SU-DHL-6 (cell line): ENCODE measurements around the gene SPTLC1.

ENCODE experiments used
- H2AFZ ChIP-seq: fragments of 200-600 bp; sonication (generic); 2 replicates; pipeline ENCODE4 v1.6.1; 2014; ENCODE audit warnings: low read depth, mild to moderate bottlenecking, moderate library complexity, mixed read lengths, antibody characterized with exemption, low read length; ENCODE audit not compliant: severe bottlenecking
- H3F3A ChIP-seq: fragments of 200-600 bp; shearing (Covaris generic); 2 replicates; pipeline ENCODE4 v1.6.0; 2016; ENCODE audit warnings: antibody characterized with exemption, mild to moderate bottlenecking; ENCODE audit not compliant: insufficient read depth
- H3K27ac ChIP-seq: fragments of 200-600 bp; sonication (generic); 2 replicates; pipeline ENCODE4 v1.5.1; 2016; ENCODE audit warnings: low read depth, mild to moderate bottlenecking, low read length, moderate library complexity, mixed read lengths
- H3K27me3 ChIP-seq: fragments of 200-600 bp; sonication (generic), shearing (Covaris generic); 2 replicates; pipeline ENCODE4 v1.6.0; 2014; ENCODE audit warnings: mild to moderate bottlenecking, low read length
- H3K36me3 ChIP-seq: fragments of 200-600 bp; sonication (generic); 2 replicates; pipeline ENCODE4 v1.6.1; 2014; ENCODE audit warnings: mild to moderate bottlenecking, low read length, mixed read lengths
- H3K4me2 ChIP-seq: fragments of 300-600, 200-600 bp; shearing (Covaris generic), sonication (generic); 2 replicates; pipeline ENCODE4 v1.6.0; 2014; ENCODE audit warnings: low read length, low read depth, mild to moderate bottlenecking; ENCODE audit not compliant: poor library complexity, severe bottlenecking
- H3K4me3 ChIP-seq: fragments of 200-600 bp; sonication (generic); 2 replicates; pipeline ENCODE4 v1.5.1; 2014; ENCODE audit warnings: antibody characterized with exemption, low read length, mild to moderate bottlenecking, mixed read lengths; ENCODE audit not compliant: insufficient read depth, poor library complexity, severe bottlenecking
- H3K79me2 ChIP-seq: fragments of 200-600 bp; sonication (generic); 2 replicates; pipeline ENCODE4 v1.6.1; 2014; ENCODE audit warnings: mild to moderate bottlenecking, low read length, moderate library complexity; ENCODE audit not compliant: insufficient read depth
- H3K9ac ChIP-seq: fragments of 200-600 bp; sonication (generic); 2 replicates; pipeline ENCODE4 v1.7.0; 2014; ENCODE audit warnings: mild to moderate bottlenecking, low read length
- H3K9me2 ChIP-seq: fragments of 200-600 bp; sonication (generic); replicated peaks from 2 replicates; pipeline ENCODE4 v1.6.1; 2014; ENCODE audit warnings: low read length; ENCODE audit not compliant: insufficient read depth
- H3K9me3 ChIP-seq: fragments of 200-600 bp; sonication (generic); 2 replicates; pipeline ENCODE4 v1.6.1; 2014; ENCODE audit warnings: low read length, mixed read lengths; ENCODE audit not compliant: insufficient read depth
- H4K20me1 ChIP-seq: fragments of 200-600 bp; sonication (generic); 2 replicates; pipeline ENCODE4 v1.6.1; 2014; ENCODE audit warnings: low read depth, mild to moderate bottlenecking, antibody characterized with exemption, low read length, moderate library complexity, mixed read lengths
- CTCF ChIP-seq: fragments of 200-600 bp; sonication (generic); IDR thresholded peaks from one replicate; pipeline ENCODE4 v1.5.1; 2017; ENCODE audit warnings: antibody characterized with exemption, mild to moderate bottlenecking, low read length, moderate library complexity; ENCODE audit not compliant: insufficient read depth, poor library complexity, severe bottlenecking
- EZH2phosphoT487 ChIP-seq: fragments of 200-600 bp; sonication (generic), shearing (Covaris generic); conservative IDR thresholded peaks from 2 replicates; pipeline ENCODE4 v1.6.1; 2018; ENCODE audit warnings: mild to moderate bottlenecking, antibody characterized with exemption, low read length, moderate library complexity, mixed read lengths

Gene SPTLC1

GRCh38 chr9:92036756-92037155 lies 78.5 kb downstream of the SPTLC1 start:
- H3K9me3 ChIP-seq: peaks cover under 1% of the 10 kb centered on the region; the same call in 1 of the 2 replicates
- no peak overlapping the region for H3K27ac ChIP-seq
- H3K9me2 ChIP-seq: no peaks in the 10 kb centered on the region
- no peak overlapping the region for H3K4me2 ChIP-seq
- no peaks in the 10 kb centered on the region for H3F3A ChIP-seq
- TF ChIP-seq EZH2phosphoT487 (no peak), CTCF (no peak)
- H2AFZ ChIP-seq: no peak overlapping the region
- H3K27me3 ChIP-seq: no peaks in the 10 kb centered on the region
- no peaks in the 10 kb centered on the region for H4K20me1 ChIP-seq
- H3K4me3 ChIP-seq: no peak overlapping the region
- H3K36me3 ChIP-seq: peaks cover 4% of the 10 kb centered on the region
- H3K9ac ChIP-seq: no peak overlapping the region
- no peaks in the 10 kb centered on the region for H3K79me2 ChIP-seq

DNA sequence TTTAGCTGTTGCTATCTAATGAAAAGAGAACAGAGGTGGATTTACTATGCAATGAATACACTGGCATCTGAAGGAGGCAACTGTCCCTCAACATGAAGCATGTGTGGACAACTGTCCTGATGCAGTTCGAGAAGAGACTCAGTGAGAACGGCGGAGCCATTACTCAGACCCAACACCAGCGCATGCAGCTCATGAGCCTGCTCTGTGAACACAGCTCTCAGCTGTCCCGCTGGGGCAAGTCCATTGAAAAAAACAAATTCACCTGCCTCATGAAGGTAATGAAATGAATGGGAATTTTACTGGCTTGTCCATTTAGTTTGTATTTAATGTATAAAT lies 78.8 kb downstream of the SPTLC1 start:
- no peak overlapping the region for H3K4me2 ChIP-seq

DNA sequence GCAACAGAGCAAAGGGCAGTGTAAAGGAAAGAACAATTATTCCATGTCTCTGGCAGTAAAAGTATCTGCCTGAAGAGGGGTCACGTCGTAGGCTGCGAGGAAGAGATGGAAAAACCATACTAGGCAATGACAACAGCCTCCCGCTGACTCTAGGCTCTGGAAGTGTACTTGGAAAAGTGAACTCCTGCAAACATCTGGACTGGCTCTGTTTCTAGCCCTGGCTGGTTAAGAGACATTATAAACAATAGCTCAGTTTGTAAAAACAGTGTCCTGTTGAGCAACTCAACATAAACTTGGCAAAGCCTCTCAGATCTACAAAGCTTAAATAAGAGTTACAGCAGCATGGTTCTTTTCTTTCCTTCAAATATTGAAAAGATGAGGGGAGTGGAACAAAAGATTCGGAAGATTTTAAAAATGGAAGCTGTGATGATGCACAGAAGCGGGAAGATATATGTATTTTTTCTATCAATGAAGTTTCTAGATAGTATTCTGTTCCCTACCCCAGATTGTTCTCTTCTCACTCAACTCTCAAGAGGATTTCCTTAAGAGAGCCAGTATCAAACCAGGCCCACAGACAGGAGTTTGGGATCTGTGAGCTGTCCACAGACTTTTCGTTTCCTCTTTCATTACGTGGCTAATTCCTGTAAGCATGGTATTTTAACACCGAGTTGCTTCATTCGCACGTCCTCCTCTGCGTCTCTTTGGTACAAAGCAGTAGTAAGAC lies 79.4 kb downstream of the SPTLC1 start:
- no peak overlapping the region for H3K4me2 ChIP-seq
- no peaks in the 10 kb centered on the region for H4K20me1 ChIP-seq
- no peaks in the 10 kb centered on the region for H3K9me3 ChIP-seq
- H3K79me2 ChIP-seq: no peaks in the 10 kb centered on the region
- H3F3A ChIP-seq: no peaks in the 10 kb centered on the region
- H3K4me3 ChIP-seq: no peak overlapping the region
- no peak overlapping the region for H3K27ac ChIP-seq
- H3K9ac ChIP-seq: no peak overlapping the region
- TF ChIP-seq CTCF (no peak), EZH2phosphoT487 (no peak)
- no peaks in the 10 kb centered on the region for H3K27me3 ChIP-seq
- no peak overlapping the region for H2AFZ ChIP-seq
- H3K36me3 ChIP-seq: peaks cover 5% of the 10 kb centered on the region; the same call in 1 of the 2 replicates
- H3K9me2 ChIP-seq: no peaks in the 10 kb centered on the region

More for the DNA sequence above, 78.8 kb downstream of the SPTLC1 start:
- no peaks in the 10 kb centered on the region for H4K20me1 ChIP-seq
- no peak overlapping the region for H3K9ac ChIP-seq
- H3F3A ChIP-seq: no peaks in the 10 kb centered on the region
- no peaks in the 10 kb centered on the region for H3K9me2 ChIP-seq
- TF ChIP-seq CTCF: no peak
- TF ChIP-seq EZH2phosphoT487: no peak
- no peak overlapping the region for H3K27ac ChIP-seq
- H2AFZ ChIP-seq: no peak overlapping the region
- no peak overlapping the region for H3K4me3 ChIP-seq
- no peaks in the 10 kb centered on the region for H3K79me2 ChIP-seq
- no peaks in the 10 kb centered on the region for H3K9me3 ChIP-seq
- H3K36me3 ChIP-seq: peaks cover under 1% of the 10 kb centered on the region; the same call in 1 of the 2 replicates
- H3K27me3 ChIP-seq: no peaks in the 10 kb centered on the region
